Measurements from ENCODE around the gene SNX25.
A peak's percentile ranks its signal among the peaks of the same experiment; 100 is the strongest.
"Not testable (repeated sequence)": the region's sequence is repeated elsewhere in the genome, so short reads cannot be mapped to it uniquely, and the experiment has no call there.

The SNX25 gene

GRCh38 chr4:185204238-185204910, 5.0 kb upstream of the SNX25 start:
- DNase-seq (ENCODE audit: extremely low spot score): no peak
- TF ChIP-seq LEF1 (IDR thresholded peaks at IDR 0.05; ENCODE audit: borderline replicate concordance) (no peak), SUZ12 (IDR thresholded peaks at IDR 0.05) (no peak), BHLHE40 (IDR thresholded peaks at IDR 0.05; ENCODE audit: borderline replicate concordance) (no peak), PKNOX1 (IDR thresholded peaks at IDR 0.05) (no peak), L3MBTL2 (conservative IDR thresholded peaks at IDR 0.05) (no peak), ARNT (IDR thresholded peaks at IDR 0.05) (no peak), FOXA1 (IDR thresholded peaks at IDR 0.05) (no peak), FOXM1 (IDR thresholded peaks at IDR 0.05; ENCODE audit: borderline replicate concordance) (no peak), TARDBP (IDR thresholded peaks at IDR 0.05) (no peak), ZNF384 (IDR thresholded peaks at IDR 0.05) (no peak), NFRKB (IDR thresholded peaks at IDR 0.05) (no peak), CTBP1 (IDR thresholded peaks at IDR 0.05; ENCODE audit: borderline replicate concordance) (no peak), ELF4 (IDR thresholded peaks at IDR 0.05) (no peak), SP1 (IDR thresholded peaks at IDR 0.05) (no peak), HDGF (IDR thresholded peaks at IDR 0.05; ENCODE audit: borderline replicate concordance) (no peak), FOXK2 (IDR thresholded peaks at IDR 0.05) (no peak)
- ChIA-PET CTCF (interaction anchor here (0.7 kb wide), 1 partner anchor 331 kb away, joined by 4 read pairs; the partner anchor contains the start of gene PDLIM3), POLR2A (interaction anchor here (0.9 to 2.1 kb wide), 5 partner anchors 59 to 470 kb away, joined by 3 to 8 read pairs (median 4); partner anchors contain the start of genes CENPU, LRP2BP and SLC25A4)

- DNase-seq (ENCODE audit: extremely low spot score): not testable (repeated sequence)
- CTCF ChIA-PET: interaction anchor here (0.7 kb wide), 1 partner anchor 331 kb away, joined by 4 read pairs; the partner anchor contains the start of gene PDLIM3
- POLR2A ChIA-PET: interaction anchor here (0.9 to 2.1 kb wide), 5 partner anchors 60 to 471 kb away, joined by 3 to 8 read pairs (median 4); partner anchors contain the start of genes CENPU, LRP2BP and SLC25A4
These were observed 4.3 kb upstream of the SNX25 start for GRCh38 chr4:185205073-185205472.

- ChIA-PET POLR2A (interaction anchor here (2.0 to 2.1 kb wide), 2 partner anchors 94 to 472 kb away, joined by 4 to 8 read pairs; partner anchors contain the start of gene CENPU), CTCF (interaction anchor here (0.7 kb wide), 1 partner anchor 100 kb away, joined by 4 read pairs; no protein-coding TSS in a partner anchor)
- TF ChIP-seq ELF4 (IDR thresholded peaks at IDR 0.05): no peak
- TF ChIP-seq CTBP1 (IDR thresholded peaks at IDR 0.05; ENCODE audit: borderline replicate concordance): 0 out of 2 replicates have a peak, but pooled peaks have one; percentile 21
- no peak for DNase-seq (ENCODE audit: extremely low spot score)
These were observed 3.6 kb upstream of the SNX25 start for GRCh38 chr4:185205697-185206342.

GRCh38 chr4:185207466-185207865, 1.9 kb upstream of the SNX25 start:
- CTCF ChIA-PET: interaction anchor here (0.6 to 0.7 kb wide), 4 partner anchors 10 to 37 kb away, joined by 3 to 7 read pairs (median 5); no protein-coding TSS in a partner anchor
- TF ChIP-seq TARDBP (IDR thresholded peaks at IDR 0.05) (no peak), FOXK2 (IDR thresholded peaks at IDR 0.05) (no peak), FOXM1 (IDR thresholded peaks at IDR 0.05; ENCODE audit: borderline replicate concordance) (no peak), SUZ12 (IDR thresholded peaks at IDR 0.05) (no peak), ZNF384 (IDR thresholded peaks at IDR 0.05) (no peak), ARNT (IDR thresholded peaks at IDR 0.05) (no peak), L3MBTL2 (conservative IDR thresholded peaks at IDR 0.05) (no peak), FOXA1 (IDR thresholded peaks at IDR 0.05) (no peak), PKNOX1 (IDR thresholded peaks at IDR 0.05) (no peak), NFRKB (IDR thresholded peaks at IDR 0.05) (no peak), CTBP1 (IDR thresholded peaks at IDR 0.05; ENCODE audit: borderline replicate concordance) (no peak), ELF4 (IDR thresholded peaks at IDR 0.05) (no peak), BHLHE40 (IDR thresholded peaks at IDR 0.05; ENCODE audit: borderline replicate concordance) (no peak), SP1 (IDR thresholded peaks at IDR 0.05) (no peak), HDGF (IDR thresholded peaks at IDR 0.05; ENCODE audit: borderline replicate concordance) (no peak), LEF1 (IDR thresholded peaks at IDR 0.05; ENCODE audit: borderline replicate concordance) (no peak)
- no peak for DNase-seq (ENCODE audit: extremely low spot score)
- POLR2A ChIA-PET: interaction anchor here (0.6 to 1.0 kb wide), 2 partner anchors 64 to 93 kb away, joined by 3 read pairs; partner anchors contain the start of gene SLC25A4

- ChIA-PET CTCF (interaction anchor here (1.4 kb wide), 1 partner anchor 17 kb away, joined by 3 read pairs; no protein-coding TSS in a partner anchor), POLR2A (interaction anchor here (0.6 to 1.2 kb wide), 2 partner anchors 10 to 185 kb away, joined by 3 read pairs; no protein-coding TSS in a partner anchor)
- DNase-seq (ENCODE audit: extremely low spot score): not testable (repeated sequence)
These were observed 379 bp downstream of the SNX25 start for GRCh38 chr4:185209852-185210101.

- ChIA-PET POLR2A (interaction anchor here (0.6 to 1.2 kb wide), 2 partner anchors 9 to 185 kb away, joined by 3 read pairs; no protein-coding TSS in a partner anchor), CTCF (interaction anchor here (1.4 kb wide), 1 partner anchor 17 kb away, joined by 3 read pairs; no protein-coding TSS in a partner anchor)
- peak; percentile 22 for DNase-seq (ENCODE audit: extremely low spot score)
- TF ChIP-seq ZNF384 (IDR thresholded peaks at IDR 0.05) (no peak), BHLHE40 (IDR thresholded peaks at IDR 0.05; ENCODE audit: borderline replicate concordance) (no peak), SP1 (IDR thresholded peaks at IDR 0.05) (no peak), ARNT (IDR thresholded peaks at IDR 0.05) (0 out of 2 replicates have a peak, but pooled peaks have one; percentile 6)
These were observed 944 bp downstream of the SNX25 start for GRCh38 chr4:185210102-185210981.

Measured in HEK293T (cell line).